ENCODE results near the gene FAM131B. TPM values are rescaled to one million over a fixed set of nuclear protein-coding genes. Genes with fewer than 3 reads are reported as not detected.

FAM131B gene
- total and polyA plus RNA-seq, 2 of the 8 experiments (the other 6 are each of a cell fraction or from before 2014, with no cell fraction given), result 23.1 to 38.2 TPM

GRCh38 chr7:143389316-143390103, 27.0 kb upstream of the FAM131B start:
- Histone ChIP-seq H3K4ac (replicated peaks; ENCODE audit: insufficient read length, low read depth, low read length) (no peak overlapping the region), H3K23ac (ENCODE audit: insufficient read length) (no peak overlapping the region), H3K4me1 (replicated peaks in 1 of 4; ENCODE audit: control insufficient read depth in 3 of 4, insufficient read depth in 4 of 4, low read length in 3 of 4) (peaks cover 0 to 5% (median 0%) of the 10 kb centered on the region in 4 experiments; a peak in 3 of 7 replicates), H2AK5ac (ENCODE audit: low read depth, low read length) (no peak overlapping the region), H3K27me3 (replicated peaks in 1 of 4; ENCODE audit: control insufficient read depth in 3 of 4, extremely low read depth in 1 of 4, insufficient read depth in 3 of 4, low read length in 3 of 4) (no peaks in the 10 kb centered on the region), H3K4me3 (ENCODE audit: extremely low read depth in 1 of 4, insufficient read depth in 2 of 4, low read depth in 3 of 4, low read length in 4 of 4) (no peak overlapping the region), H2BK120ac (replicated peaks; ENCODE audit: low read depth, low read length) (no peak overlapping the region), H3K18ac (ENCODE audit: extremely low read depth, low read length) (no peak overlapping the region), H2BK12ac (ENCODE audit: low read depth, low read length) (0 out of 2 replicates have a peak overlapping the region, but pooled peaks have one; percentile 27), H3K27ac (ENCODE audit: low read depth, low read length) (no peak overlapping the region), H3K23me2 (ENCODE audit: low read depth, low read length) (peaks cover 4% of the 10 kb centered on the region; the same call in 1 of the 2 replicates), H3K4me2 (ENCODE audit: insufficient read depth in 1 of 2, low read depth in 2 of 2, low read length in 2 of 2) (no peak overlapping the region), H2BK15ac (ENCODE audit: low read length) (no peak overlapping the region), H4K91ac (replicated peaks; ENCODE audit: insufficient read length, low read length) (no peak overlapping the region), H3K56ac (replicated peaks; ENCODE audit: insufficient read length, low read depth, low read length) (no peak overlapping the region), H2AFZ (ENCODE audit: low read length) (no peak overlapping the region), H3K36me3 (ENCODE audit: control insufficient read depth in 2 of 4, insufficient read depth in 4 of 4, low read length in 3 of 4) (peaks cover 23 to 76% (median 59%) of the 10 kb centered on the region in 4 experiments), H4K5ac (ENCODE audit: insufficient read length, low read depth, low read length) (no peak overlapping the region), H3K79me2 (ENCODE audit: control insufficient read depth in 1 of 2, insufficient read depth in 2 of 2, low read length in 2 of 2) (peaks cover 0 to 16% of the 10 kb centered on the region in 2 experiments; a peak in 2 of 4 replicates), H2BK20ac (ENCODE audit: low read length) (no peak overlapping the region), H3K14ac (ENCODE audit: insufficient read length) (no peak overlapping the region), H3K9ac (replicated peaks in 1 of 4; ENCODE audit: extremely low read depth in 1 of 4, low read depth in 3 of 4, low read length in 3 of 4) (no peak overlapping the region), H4K20me1 (replicated peaks in 1 of 2; ENCODE audit: control insufficient read depth in 1 of 2, insufficient read depth in 2 of 2, low read length in 2 of 2) (peaks cover 45 to 57% of the 10 kb centered on the region in 2 experiments), H3K79me1 (ENCODE audit: low read depth, low read length) (peaks cover 17% of the 10 kb centered on the region), H4K8ac (ENCODE audit: extremely low read depth, insufficient read depth, low read length) (peak overlapping the region; percentile 65; the same call in 1 of the 2 replicates), H3K9me3 (ENCODE audit: insufficient read depth in 2 of 2, low read depth in 1 of 2, low read length in 1 of 2) (no peaks in the 10 kb centered on the region), H2BK5ac (ENCODE audit: low read depth, low read length) (peak overlapping the region; percentile 52; the same call in 1 of the 2 replicates)
- no peak for FAIRE-seq
- DNase-seq (ENCODE audit: low read depth in 1 of 2, low spot score in 2 of 2), result no peak
- 92% methylated on average over 12 of the region's 15 CpGs; no CpG with 5 or more reads in 1 of the 2 experiments for WGBS, 2 experiments (ENCODE audit: extremely low coverage in 1 of 2, insufficient coverage in 1 of 2, insufficient read length in 1 of 2, insufficient replicate concordance in 2 of 2, low coverage in 1 of 2, low lambda C conversion rate in 2 of 2, missing lambda C conversion rate in 1 of 2)
- CTCF ChIA-PET (ENCODE audit: partially characterized antibody), result interaction anchor here (0.6 to 23.5 kb wide), 15 partner anchors 8 to 147 kb away, joined by 3 to 359 read pairs (median 9); partner anchors contain the start of genes EPHA1 and ZYX
- POLR2A ChIA-PET (ENCODE audit: partially characterized antibody), result interaction anchor here (1.1 to 25.2 kb wide), 13 partner anchors 12 to 90 kb away, joined by 3 to 518 read pairs (median 9); partner anchors contain the start of genes EPHA1, FAM131B and ZYX
- TF ChIP-seq KDM4A (IDR thresholded peaks at IDR 0.05; ENCODE audit: low read depth, low read length, severe bottlenecking) (no peak), RBBP5 (IDR thresholded peaks at IDR 0.05; ENCODE audit: borderline replicate concordance, low read depth, low read length) (no peak), CTCF (IDR thresholded peaks at IDR 0.05; ENCODE audit: control extremely low read depth in 1 of 3, insufficient read depth in 1 of 3, low read depth in 1 of 3, low read length in 3 of 3) (peak in 2 of 3 experiments; percentile 20; a peak in 2 of 4 replicates), RAD21 (IDR thresholded peaks at IDR 0.05 in 1 of 2, conservative IDR thresholded peaks at IDR 0.05 in 1 of 2; ENCODE audit: low read depth in 2 of 2, low read length in 2 of 2) (peak; percentile 11 to 32; a peak in 3 of 4 replicates), E2F6 (IDR thresholded peaks at IDR 0.05) (no peak), KDM5A (IDR thresholded peaks at IDR 0.05; ENCODE audit: low read length) (no peak), POLR2AphosphoS5 (IDR thresholded peaks at IDR 0.05; ENCODE audit: low read depth, low read length) (peak; percentile 44; the same call in 1 of the 2 replicates)
